HG02588 (cell line): ENCODE measurements around the gene FADS2.

Source experiments
- ATAC-seq: cut with Tn5 transposase; IDR thresholded peaks from one replicate; pipeline ENCODE4 v1.9.1; 2021; ENCODE audit warnings: mild to moderate bottlenecking, moderate library complexity; ENCODE audit not compliant: unreplicated experiment

The FADS2 gene

DNA sequence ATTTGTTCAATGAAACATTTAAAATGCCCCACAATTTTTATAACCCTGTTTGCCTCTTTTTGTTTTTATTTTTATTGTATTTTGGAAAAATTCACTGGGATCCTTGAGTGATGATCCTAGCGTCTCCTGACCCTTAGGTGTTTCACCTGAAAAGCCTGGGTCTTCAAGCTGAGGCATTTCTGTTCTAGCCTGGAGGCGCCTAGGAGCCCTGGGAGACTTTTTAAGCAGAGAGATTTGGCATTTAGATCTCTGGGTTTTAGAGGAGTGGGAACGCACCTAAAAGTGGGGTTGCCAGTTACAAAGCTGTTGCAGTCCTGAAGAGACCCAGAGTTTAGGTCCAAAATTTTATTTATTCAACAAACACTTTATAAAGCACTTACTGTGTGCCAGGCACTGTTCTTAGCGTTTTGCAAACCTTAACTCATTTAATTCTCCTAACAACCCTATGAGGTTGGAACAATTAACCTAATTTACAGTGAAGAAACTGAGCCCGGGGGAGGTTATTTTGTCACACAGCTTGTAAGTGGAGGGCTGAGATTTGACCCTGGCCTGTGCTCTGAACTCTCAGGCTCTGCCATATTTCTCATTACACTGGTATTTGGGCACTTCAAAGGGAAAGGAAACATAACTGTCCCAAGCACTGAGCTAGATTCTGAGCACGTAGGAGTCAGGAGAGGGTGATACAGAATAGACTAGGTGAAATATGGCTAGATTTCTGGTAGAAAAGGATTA lies 10.5 kb upstream of the FADS2 start:
- ATAC-seq: no peak

- no peak for ATAC-seq
Measured at GRCh38 chr11:61820174-61820573, 7.9 kb upstream of the FADS2 start.

DNA sequence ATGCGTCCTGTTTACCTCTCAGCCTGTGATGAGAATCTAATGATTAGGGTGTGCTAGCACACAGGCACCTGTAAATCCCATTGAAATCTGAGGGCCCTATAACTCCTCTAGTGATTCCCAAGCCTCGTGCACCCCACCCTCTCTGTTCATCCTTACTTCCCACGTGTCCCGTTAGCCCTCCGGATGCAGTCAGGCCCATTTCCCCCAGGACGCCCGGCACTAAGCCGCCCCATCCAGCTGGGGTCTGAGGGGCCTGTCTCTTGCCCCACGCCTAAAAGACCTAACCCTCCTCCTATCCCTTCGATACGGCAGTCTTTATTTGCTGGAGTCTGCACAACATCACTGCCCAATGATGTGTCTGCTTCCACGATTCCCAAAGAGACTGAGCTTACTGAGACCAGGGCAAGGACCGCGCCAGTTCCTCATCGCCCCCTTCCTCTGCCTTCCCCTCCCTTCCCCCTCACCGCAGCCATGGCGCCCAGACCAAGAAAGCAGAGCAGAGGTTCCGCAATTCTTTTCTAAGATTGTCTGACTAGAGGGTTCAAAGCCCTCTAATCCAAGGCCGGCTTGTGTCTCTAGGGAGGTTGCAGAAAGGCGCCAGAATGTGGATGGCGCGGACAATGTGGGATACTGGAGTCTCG lies 1.1 kb upstream of the FADS2 start:
- ATAC-seq: peak; percentile 7

DNA sequence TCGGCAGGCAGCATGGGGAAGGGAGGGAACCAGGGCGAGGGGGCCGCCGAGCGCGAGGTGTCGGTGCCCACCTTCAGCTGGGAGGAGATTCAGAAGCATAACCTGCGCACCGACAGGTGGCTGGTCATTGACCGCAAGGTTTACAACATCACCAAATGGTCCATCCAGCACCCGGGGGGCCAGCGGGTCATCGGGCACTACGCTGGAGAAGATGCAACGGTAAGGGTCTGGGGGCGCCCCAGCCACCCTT lies 204 bp downstream of the FADS2 start:
- no peak for ATAC-seq

- no peak for ATAC-seq
Measured at GRCh38 chr11:61828629-61829407, 718 bp downstream of the FADS2 start.

DNA sequence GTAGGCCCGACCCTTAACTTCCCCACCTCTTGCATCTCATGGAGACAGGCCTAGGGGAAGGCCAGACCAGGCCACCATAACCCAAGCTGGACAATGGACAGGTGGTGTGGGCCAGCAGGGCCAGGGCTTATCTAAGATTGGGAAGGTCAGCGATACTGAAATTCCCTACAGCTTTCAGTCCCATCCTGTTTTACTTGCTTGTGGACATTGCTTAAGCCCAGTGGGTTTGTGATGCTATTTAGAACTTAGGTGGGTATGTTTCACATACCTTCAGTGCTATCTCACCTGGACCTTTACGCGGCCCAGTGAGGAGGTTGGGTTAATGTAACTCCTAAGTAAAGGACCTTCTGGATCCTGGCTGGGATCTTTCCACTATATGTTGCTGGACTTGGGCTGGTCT lies 1.7 kb downstream of the FADS2 start:
- no peak for ATAC-seq

DNA sequence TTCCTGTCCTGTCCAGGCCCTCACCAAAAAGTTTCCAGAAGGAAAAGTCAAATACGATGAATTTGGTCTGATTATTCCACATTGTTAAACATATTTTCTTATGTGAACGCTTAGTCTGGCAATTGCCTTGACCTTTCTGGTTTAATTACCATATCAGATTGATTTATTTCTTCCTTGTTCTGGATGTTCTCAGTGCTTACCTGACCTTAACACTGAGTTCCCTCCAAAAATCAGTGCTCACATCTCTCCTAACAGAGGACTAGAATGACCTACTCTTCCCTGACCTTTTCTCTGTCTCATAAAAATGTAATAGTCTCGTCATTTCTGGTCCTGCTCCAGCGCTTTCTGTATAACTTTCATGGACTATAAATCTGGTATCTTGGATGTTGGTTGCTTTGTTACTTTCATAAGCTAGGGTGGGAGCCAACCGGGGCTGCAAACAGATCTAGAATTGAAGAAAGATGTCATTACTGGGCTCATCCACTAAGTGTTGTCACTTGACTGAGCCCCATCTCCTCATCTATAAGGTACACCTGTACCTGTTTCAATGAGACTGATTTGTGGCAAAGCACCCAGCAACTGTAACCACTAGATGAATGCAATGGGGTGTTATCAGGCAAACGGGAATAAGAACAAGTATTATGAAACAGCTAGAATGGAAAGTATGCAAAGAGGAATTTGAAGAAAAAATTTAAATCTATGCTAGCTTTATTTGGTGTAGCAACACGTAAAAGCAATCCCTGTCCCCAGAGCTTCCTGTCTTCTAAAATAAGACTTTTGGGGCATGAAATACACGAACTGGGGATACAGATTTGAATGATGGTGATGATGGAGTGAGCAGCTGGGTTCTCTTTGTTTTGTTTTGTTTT lies 2.4 kb downstream of the FADS2 start:
- no peak for ATAC-seq

DNA sequence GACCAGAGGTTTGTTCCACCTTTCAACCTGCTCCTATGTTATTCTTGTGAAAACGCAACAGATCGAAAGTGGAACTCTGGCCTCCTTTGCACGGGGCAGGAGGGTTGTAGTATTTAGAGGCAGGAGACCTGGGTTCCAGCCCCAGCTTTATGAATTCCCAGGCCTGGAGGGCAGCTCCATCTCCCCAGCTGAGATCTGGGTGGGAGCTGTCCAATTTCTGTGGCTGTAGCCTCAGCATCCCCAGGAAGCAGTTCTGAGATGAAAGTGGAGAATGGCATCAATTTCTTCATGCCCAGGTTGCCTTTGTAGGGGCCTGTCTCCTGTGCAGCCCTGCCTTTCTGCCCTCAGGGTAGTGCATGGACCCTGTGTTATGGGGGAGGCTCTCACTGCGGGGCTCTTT lies 4.1 kb downstream of the FADS2 start:
- no peak for ATAC-seq

GRCh38 chr11:61832754-61833153 lies 4.7 kb downstream of the FADS2 start:
- no peak for ATAC-seq

DNA sequence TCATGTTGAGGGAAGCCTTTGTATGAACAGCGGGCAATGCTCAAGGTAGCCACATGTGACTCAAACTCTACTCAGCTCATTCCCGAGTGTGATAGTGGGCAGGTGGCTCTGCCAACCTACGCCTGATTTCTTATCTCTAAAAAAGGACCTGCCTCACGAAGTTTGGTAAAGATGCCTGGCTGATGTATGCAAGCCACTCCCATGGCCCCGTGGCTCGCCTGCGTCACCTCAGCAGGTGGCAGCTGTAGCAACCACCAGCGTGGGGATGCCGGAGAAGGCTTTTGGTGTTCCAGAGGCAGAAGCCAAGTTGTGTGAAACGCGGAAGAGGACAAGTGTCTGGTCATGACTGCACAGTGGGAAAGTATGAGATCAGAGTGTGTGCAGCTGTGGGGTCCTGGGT lies 5.4 kb downstream of the FADS2 start:
- ATAC-seq: no peak

DNA sequence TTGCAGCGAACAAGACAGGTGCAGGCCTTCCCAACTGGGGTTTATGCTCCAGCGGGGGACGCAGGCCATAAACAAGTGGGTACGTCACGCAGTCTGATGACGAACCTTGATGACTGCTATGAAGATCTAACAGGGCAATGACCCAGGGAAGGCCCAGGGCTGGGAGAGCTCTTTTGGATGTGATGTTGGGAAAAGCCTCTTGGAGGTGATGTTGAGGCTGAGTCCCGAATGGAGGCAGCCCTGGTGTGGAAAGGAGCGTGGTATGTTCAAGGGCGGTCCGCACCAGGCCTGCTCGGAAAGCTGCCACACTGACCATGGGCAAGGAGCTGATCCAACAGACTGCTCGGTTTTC lies 5.8 kb downstream of the FADS2 start:
- ATAC-seq: no peak

- peak; percentile 90 for ATAC-seq
Measured at GRCh38 chr11:61834278-61835048, 6.4 kb downstream of the FADS2 start.

DNA sequence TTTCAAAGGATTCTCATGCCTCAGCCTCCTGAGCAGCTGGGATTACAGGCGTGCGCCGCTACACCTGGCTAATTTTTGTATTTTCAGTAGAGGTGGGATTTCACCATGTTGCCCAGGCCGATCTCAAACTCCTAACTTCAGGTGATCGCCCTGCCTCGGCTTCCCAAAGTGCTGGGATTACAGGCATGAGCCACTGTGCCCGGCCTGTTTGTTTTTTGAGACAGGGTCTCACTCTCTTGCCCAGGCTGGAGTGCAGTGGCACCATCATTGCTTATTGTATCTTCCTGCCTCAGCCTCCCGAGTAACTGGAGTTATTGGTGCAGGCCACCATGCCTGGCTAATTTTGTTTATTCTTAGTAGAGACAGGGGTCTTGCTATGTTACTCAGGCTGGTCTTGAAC lies 8.1 kb downstream of the FADS2 start:
- ATAC-seq: no peak

GRCh38 chr11:61837411-61838005 lies 9.4 kb downstream of the FADS2 start:
- ATAC-seq: no peak

GRCh38 chr11:61838501-61838900 lies 10.4 kb downstream of the FADS2 start:
- ATAC-seq: no peak

DNA sequence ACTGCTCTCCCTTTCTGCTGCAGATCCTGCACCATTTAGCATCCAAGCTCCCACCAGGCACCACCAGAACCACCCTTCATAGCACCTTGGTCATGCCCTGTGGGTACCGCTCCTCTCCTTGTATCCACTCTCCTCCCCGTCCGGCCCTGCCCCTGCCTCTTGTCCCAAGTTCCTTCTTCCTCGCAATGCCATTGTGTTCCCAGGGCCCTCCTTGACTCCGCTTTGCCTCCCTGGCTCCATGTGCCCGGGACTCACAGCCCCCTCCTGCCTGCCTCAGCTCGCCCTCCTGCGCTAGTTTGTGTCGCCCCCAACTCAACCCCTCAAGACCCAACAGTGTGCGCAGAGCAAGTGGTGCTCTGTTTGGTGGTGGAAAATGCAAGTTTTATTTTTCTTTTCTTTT lies 10.8 kb downstream of the FADS2 start:
- no peak for ATAC-seq

DNA sequence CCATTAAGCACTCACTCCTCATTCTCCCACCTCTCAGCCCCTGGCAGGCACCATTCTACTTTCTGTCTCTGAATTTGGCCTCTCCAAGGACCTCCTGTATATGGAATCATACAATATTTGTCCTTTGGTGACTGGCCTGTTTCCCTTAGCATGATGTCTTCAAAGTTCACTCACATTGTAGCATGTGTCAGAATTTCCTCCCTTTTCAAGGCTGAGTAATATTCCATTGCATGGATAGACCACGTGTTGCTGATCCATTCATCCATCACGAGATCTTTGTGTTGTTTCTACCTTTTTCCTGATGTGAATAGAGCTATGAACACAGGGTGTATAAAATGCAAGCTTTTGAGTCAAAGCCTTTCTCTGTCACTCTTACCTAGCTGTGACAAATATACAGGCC lies 11.6 kb downstream of the FADS2 start:
- ATAC-seq: no peak

- no peak for ATAC-seq
Measured at GRCh38 chr11:61840371-61840770, 12.3 kb downstream of the FADS2 start.

GRCh38 chr11:61841636-61842527 lies 13.8 kb downstream of the FADS2 start:
- ATAC-seq: no peak

DNA sequence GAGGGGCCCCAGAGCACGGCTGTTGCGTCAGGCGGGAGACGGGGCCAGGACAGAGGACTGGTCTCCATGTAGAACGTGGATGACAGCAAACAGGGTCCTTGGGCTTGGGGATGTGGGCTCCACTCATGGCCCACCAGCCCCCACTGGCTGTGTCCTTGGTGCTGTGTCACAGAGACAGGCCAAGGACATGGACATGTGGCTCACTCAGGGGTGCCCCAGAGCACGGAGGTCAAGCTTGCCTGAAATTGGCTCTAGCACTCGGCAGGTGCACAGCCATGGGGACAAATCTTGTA lies 14.4 kb downstream of the FADS2 start:
- ATAC-seq: no peak
